ENCODE data around the gene PDZD7.

Gene PDZD7

DNA sequence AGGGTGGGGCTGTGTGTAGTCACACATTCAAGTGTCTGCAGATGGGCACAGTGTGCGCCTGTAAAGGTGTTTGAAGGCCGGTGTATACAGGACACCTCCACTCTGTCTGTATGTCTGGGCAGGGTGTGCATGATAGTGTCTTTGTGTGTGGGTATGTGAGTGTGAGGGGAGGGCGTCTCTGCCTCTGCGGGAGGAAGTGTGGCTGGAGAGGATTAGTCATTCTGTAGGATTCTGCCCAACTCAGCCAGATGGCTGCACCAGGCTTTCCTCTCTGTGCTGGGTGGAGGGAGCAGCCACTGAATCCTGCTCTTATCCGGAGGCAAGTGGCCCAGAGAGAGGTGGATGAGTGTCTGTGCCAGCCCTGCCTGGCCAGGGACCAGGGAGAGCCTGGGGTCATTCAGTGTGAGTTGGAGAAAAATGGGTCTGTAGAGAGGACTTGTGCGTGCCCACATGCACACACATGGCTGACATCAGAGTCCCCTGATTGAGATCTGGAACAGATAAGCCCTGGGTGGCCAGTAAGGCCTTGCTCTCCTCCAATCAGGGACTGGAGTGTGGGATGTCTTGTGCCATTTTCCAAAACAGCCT is 1.8 kb upstream of the PDZD7 start:
- H3K27ac ChIP-seq (replicated peaks) = peak overlapping the region; percentile 74
- DNase-seq (ENCODE audit: low read depth in 1 of 2, low spot score in 1 of 2) = peak in 1 of 2 experiments; percentile 79
- peak overlapping the region; percentile 74 for H3K4me3 ChIP-seq (replicated peaks; ENCODE audit: insufficient read depth, low read length)
- no peaks in the 10 kb centered on the region for H3K27me3 ChIP-seq (ENCODE audit: insufficient read depth, poor library complexity, severe bottlenecking)
- peak; percentile 93 for TF ChIP-seq POLR2AphosphoS5 (IDR thresholded peaks at IDR 0.05; ENCODE audit: low read depth)
- TF ChIP-seq SPI1 (IDR thresholded peaks at IDR 0.05; ENCODE audit: borderline replicate concordance, low read depth) = peak; percentile 86
- no peak for TF ChIP-seq GABPA (IDR thresholded peaks at IDR 0.05; ENCODE audit: low read depth)
- TF ChIP-seq REST (IDR thresholded peaks at IDR 0.05; ENCODE audit: insufficient replicate concordance, low read depth) = peak; percentile 48
- TF ChIP-seq CTCF (IDR thresholded peaks at IDR 0.05; ENCODE audit: insufficient read depth, low read length) = no peak

- peak; percentile 63 to 69 for DNase-seq (ENCODE audit: low read depth in 1 of 2, low spot score in 1 of 2)
- Histone ChIP-seq H3K27me3 (ENCODE audit: insufficient read depth, poor library complexity, severe bottlenecking) (no peaks in the 10 kb centered on the region), H3K4me3 (replicated peaks; ENCODE audit: insufficient read depth, low read length) (peak overlapping the region; percentile 74), H3K27ac (replicated peaks) (peak overlapping the region; percentile 74)
- TF ChIP-seq POLR2AphosphoS5 (IDR thresholded peaks at IDR 0.05; ENCODE audit: low read depth) (no peak), SPI1 (IDR thresholded peaks at IDR 0.05; ENCODE audit: borderline replicate concordance, low read depth) (no peak), GABPA (IDR thresholded peaks at IDR 0.05; ENCODE audit: low read depth) (no peak), CTCF (IDR thresholded peaks at IDR 0.05; ENCODE audit: insufficient read depth, low read length) (no peak), REST (IDR thresholded peaks at IDR 0.05; ENCODE audit: insufficient replicate concordance, low read depth) (no peak)
These were observed 1.1 kb upstream of the PDZD7 start for GRCh38 chr10:101031796-101032636.

GRCh38 chr10:101030496-101031127 is 317 bp downstream of the PDZD7 start:
- no peaks in the 10 kb centered on the region for H3K27me3 ChIP-seq (ENCODE audit: insufficient read depth, poor library complexity, severe bottlenecking)
- no peak for DNase-seq (ENCODE audit: low read depth in 1 of 2, low spot score in 1 of 2)
- H3K4me3 ChIP-seq (replicated peaks; ENCODE audit: insufficient read depth, low read length) = peak overlapping the region; percentile 74
- TF ChIP-seq SPI1 (IDR thresholded peaks at IDR 0.05; ENCODE audit: borderline replicate concordance, low read depth) (no peak), POLR2AphosphoS5 (IDR thresholded peaks at IDR 0.05; ENCODE audit: low read depth) (no peak), GABPA (IDR thresholded peaks at IDR 0.05; ENCODE audit: low read depth) (no peak), REST (IDR thresholded peaks at IDR 0.05; ENCODE audit: insufficient replicate concordance, low read depth) (no peak), CTCF (IDR thresholded peaks at IDR 0.05; ENCODE audit: insufficient read depth, low read length) (no peak)
- no peak overlapping the region for H3K27ac ChIP-seq (replicated peaks)
